ENCODE results near the gene MAGEB1. TPM values are rescaled to one million over a fixed set of nuclear protein-coding genes. Genes with fewer than 3 reads are reported as not detected.
A peak's percentile ranks its signal among the peaks of the same experiment; 100 is the strongest.

MAGEB1 gene
- total and polyA plus RNA-seq, 2 of the 13 experiments (the other 11 are each of a cell fraction or from before 2014, with no cell fraction given) = not detected

DNA sequence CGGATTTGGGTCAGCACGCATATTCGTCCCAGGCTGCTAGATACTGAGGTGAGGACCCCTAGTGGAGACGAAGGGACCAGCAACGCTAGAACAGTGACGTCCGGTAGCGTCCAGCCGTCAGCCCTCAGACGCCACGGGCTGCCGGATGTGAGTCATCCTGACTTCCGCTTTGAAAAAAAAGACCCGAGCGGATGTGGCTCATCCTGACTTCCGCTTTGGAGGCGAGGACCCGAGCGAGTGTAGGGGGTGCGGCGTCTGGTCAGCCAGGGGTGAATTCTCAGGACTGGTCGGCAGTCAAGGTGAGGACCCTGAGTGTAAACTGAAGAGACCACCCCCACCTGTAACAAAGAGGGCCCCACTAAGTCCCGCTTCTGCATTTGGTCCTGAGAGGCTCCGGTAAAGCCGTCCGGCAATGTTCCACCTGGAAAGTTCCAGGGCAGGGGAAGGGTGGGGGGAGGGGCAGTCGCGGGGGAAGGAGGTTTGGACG, 31.5 kb upstream of the MAGEB1 start, which contains the start of gene MAGEB2:
Gene MAGEB2, plus strand, starts transcription at position 207 of the 487 bp plus-strand sequence. CDS start 3,018 bp downstream, outside the sequence.
- intact Hi-C loops (cut with micrococcal nuclease; ENCODE audit: unreplicated experiment) (no loop called here), in situ Hi-C loops (cut with HindIII; ENCODE audit: extremely low pct_ligation_motif_present, low pct_unique_long_range_greater_than_20kb) (no loop called here)
- H3K4me3 ChIP-seq (replicated peaks in 1 of 3; ENCODE audit: insufficient read depth in 1 of 3, low read depth in 2 of 3, low read length in 3 of 3) = no peak within 1 kb of the TSS
- ChIA-PET CTCF (ENCODE audit: low intra/inter-chr PET ratio, low total read pairs) (no interaction called here), POLR2A (no interaction called here)
- H3K27ac ChIP-seq (ENCODE audit: extremely low read length, insufficient read depth, low read length) = no peak within 1 kb of the TSS
- H3K4me1 ChIP-seq (ENCODE audit: insufficient read depth, low read length) = no peaks in the 10 kb centered on the region
- H3K9me3 ChIP-seq (ENCODE audit: low read length) = no peaks in the 10 kb centered on the region
- FAIRE-seq (no peak), DNase-seq (ENCODE audit: low spot score) (no peak), ATAC-seq (peak; percentile 57; the same call in 2 of the 3 replicates)
- WGBS (ENCODE audit: low lambda C conversion rate) = 94% methylated on average over 6 of the region's 29 CpGs
- no peak within 1 kb of the TSS for H2AFZ ChIP-seq (ENCODE audit: low read length)
- no TSS peak for BruUV-seq (replicated peaks)
- no peak within 1 kb of the TSS for H3K4me2 ChIP-seq (ENCODE audit: low read depth, low read length)
- no peaks in the 10 kb centered on the region for H3K27me3 ChIP-seq (ENCODE audit: control insufficient read depth in 1 of 2, insufficient read depth in 2 of 2, low read length in 2 of 2)
- TF ChIP-seq, protein P1, sequence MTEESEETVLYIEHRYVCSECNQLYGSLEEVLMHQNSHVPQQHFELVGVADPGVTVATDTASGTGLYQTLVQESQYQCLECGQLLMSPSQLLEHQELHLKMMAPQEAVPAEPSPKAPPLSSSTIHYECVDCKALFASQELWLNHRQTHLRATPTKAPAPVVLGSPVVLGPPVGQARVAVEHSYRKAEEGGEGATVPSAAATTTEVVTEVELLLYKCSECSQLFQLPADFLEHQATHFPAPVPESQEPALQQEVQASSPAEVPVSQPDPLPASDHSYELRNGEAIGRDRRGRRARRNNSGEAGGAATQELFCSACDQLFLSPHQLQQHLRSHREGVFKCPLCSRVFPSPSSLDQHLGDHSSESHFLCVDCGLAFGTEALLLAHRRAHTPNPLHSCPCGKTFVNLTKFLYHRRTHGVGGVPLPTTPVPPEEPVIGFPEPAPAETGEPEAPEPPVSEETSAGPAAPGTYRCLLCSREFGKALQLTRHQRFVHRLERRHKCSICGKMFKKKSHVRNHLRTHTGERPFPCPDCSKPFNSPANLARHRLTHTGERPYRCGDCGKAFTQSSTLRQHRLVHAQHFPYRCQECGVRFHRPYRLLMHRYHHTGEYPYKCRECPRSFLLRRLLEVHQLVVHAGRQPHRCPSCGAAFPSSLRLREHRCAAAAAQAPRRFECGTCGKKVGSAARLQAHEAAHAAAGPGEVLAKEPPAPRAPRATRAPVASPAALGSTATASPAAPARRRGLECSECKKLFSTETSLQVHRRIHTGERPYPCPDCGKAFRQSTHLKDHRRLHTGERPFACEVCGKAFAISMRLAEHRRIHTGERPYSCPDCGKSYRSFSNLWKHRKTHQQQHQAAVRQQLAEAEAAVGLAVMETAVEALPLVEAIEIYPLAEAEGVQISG (CRISPR knock-in tag; IDR thresholded peaks at IDR 0.05) = no peak
- 0 out of 2 replicates have a peak, but pooled peaks have one; percentile 16 for TF ChIP-seq FOSL2 (CRISPR knock-in tag; IDR thresholded peaks at IDR 0.05)
- no peak for TF ChIP-seq GABPA (IDR thresholded peaks at IDR 0.05; ENCODE audit: low read depth, low read length)
- TF ChIP-seq GABPA (CRISPR knock-in tag; IDR thresholded peaks at IDR 0.05; ENCODE audit: low read depth) = 0 out of 2 replicates have a peak, but pooled peaks have one; percentile 14
- peak; percentile 49; the same call in 1 of the 2 replicates for TF ChIP-seq GABPB1 (CRISPR knock-in tag; IDR thresholded peaks at IDR 0.05)
- H3K9ac ChIP-seq (ENCODE audit: insufficient read depth, low read depth, low read length) = no peak within 1 kb of the TSS
- H4K20me1 ChIP-seq (ENCODE audit: insufficient read depth, low read length) = no peaks in the 10 kb centered on the region
- H3K36me3 ChIP-seq (replicated peaks in 1 of 2; ENCODE audit: control insufficient read depth in 1 of 2, insufficient read depth in 2 of 2, low read length in 2 of 2) = no peaks in the 10 kb centered on the region
- no peaks in the 10 kb centered on the region for H3K79me2 ChIP-seq (ENCODE audit: insufficient read depth, low read length)

DNA sequence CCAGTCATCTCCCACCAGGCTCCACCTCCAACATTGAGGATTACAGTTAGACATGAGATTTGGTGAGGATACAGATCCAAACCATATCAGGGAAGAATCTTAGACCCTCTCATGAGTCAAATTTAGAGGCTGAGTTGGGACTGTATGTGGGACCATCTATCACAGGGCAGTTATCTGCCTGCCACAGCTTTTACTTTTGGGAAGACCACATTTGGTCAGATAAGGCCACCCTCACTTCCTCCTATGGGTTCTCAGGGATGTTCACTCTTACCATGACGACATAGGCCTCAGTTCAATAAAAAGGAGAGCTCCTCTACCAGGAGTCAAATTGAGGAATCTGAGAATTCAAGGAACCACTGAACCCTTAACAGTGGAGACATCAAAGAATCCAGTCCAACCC, 29.5 kb upstream of the MAGEB1 start:
- in situ Hi-C loops (cut with HindIII; ENCODE audit: extremely low pct_ligation_motif_present, low pct_unique_long_range_greater_than_20kb) = no loop called here
- no peak for FAIRE-seq
- CTCF ChIA-PET (ENCODE audit: low intra/inter-chr PET ratio, low total read pairs) = no interaction called here
- TF ChIP-seq XRCC5 (optimal IDR thresholded peaks at IDR 0.05; ENCODE audit: low read length) (no peak), ZNF33A (CRISPR knock-in tag; IDR thresholded peaks at IDR 0.05; ENCODE audit: borderline replicate concordance) (no peak), PHF20 (CRISPR knock-in tag; IDR thresholded peaks at IDR 0.05) (no peak), ZBTB42 (CRISPR knock-in tag; IDR thresholded peaks at IDR 0.05) (no peak)
- TF ChIP-seq, protein P2, sequence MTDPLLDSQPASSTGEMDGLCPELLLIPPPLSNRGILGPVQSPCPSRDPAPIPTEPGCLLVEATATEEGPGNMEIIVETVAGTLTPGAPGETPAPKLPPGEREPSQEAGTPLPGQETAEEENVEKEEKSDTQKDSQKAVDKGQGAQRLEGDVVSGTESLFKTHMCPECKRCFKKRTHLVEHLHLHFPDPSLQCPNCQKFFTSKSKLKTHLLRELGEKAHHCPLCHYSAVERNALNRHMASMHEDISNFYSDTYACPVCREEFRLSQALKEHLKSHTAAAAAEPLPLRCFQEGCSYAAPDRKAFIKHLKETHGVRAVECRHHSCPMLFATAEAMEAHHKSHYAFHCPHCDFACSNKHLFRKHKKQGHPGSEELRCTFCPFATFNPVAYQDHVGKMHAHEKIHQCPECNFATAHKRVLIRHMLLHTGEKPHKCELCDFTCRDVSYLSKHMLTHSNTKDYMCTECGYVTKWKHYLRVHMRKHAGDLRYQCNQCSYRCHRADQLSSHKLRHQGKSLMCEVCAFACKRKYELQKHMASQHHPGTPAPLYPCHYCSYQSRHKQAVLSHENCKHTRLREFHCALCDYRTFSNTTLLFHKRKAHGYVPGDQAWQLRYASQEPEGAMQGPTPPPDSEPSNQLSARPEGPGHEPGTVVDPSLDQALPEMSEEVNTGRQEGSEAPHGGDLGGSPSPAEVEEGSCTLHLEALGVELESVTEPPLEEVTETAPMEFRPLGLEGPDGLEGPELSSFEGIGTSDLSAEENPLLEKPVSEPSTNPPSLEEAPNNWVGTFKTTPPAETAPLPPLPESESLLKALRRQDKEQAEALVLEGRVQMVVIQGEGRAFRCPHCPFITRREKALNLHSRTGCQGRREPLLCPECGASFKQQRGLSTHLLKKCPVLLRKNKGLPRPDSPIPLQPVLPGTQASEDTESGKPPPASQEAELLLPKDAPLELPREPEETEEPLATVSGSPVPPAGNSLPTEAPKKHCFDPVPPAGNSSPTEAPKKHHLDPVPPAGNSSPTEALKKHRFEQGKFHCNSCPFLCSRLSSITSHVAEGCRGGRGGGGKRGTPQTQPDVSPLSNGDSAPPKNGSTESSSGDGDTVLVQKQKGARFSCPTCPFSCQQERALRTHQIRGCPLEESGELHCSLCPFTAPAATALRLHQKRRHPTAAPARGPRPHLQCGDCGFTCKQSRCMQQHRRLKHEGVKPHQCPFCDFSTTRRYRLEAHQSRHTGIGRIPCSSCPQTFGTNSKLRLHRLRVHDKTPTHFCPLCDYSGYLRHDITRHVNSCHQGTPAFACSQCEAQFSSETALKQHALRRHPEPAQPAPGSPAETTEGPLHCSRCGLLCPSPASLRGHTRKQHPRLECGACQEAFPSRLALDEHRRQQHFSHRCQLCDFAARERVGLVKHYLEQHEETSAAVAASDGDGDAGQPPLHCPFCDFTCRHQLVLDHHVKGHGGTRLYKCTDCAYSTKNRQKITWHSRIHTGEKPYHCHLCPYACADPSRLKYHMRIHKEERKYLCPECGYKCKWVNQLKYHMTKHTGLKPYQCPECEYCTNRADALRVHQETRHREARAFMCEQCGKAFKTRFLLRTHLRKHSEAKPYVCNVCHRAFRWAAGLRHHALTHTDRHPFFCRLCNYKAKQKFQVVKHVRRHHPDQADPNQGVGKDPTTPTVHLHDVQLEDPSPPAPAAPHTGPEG (CRISPR knock-in tag; IDR thresholded peaks at IDR 0.05) = no peak

More for the DNA sequence above, 29.5 kb upstream of the MAGEB1 start:
- no peak overlapping the region for H3K9ac ChIP-seq (ENCODE audit: insufficient read depth, low read depth, low read length)
- 0 out of 5 replicates have a peak, but pooled peaks cover 0 to 1% of the 10 kb centered on the region in 2 experiments for H3K27me3 ChIP-seq (ENCODE audit: control insufficient read depth in 1 of 2, insufficient read depth in 2 of 2, low read length in 2 of 2)
- intact Hi-C loops (cut with micrococcal nuclease; ENCODE audit: unreplicated experiment) = no loop called here
- POLR2A ChIA-PET = no interaction called here
- no peak overlapping the region for H3K4me2 ChIP-seq (ENCODE audit: low read depth, low read length)
- no peak overlapping the region for H3K4me3 ChIP-seq (replicated peaks in 1 of 3; ENCODE audit: insufficient read depth in 1 of 3, low read depth in 2 of 3, low read length in 3 of 3)
- no peak for ATAC-seq
- H3K9me3 ChIP-seq (ENCODE audit: low read length) = no peaks in the 10 kb centered on the region
- H3K4me1 ChIP-seq (ENCODE audit: insufficient read depth, low read length) = no peaks in the 10 kb centered on the region
- H2AFZ ChIP-seq (ENCODE audit: low read length) = no peak overlapping the region
- H3K36me3 ChIP-seq (replicated peaks in 1 of 2; ENCODE audit: control insufficient read depth in 1 of 2, insufficient read depth in 2 of 2, low read length in 2 of 2) = no peaks in the 10 kb centered on the region
- no peaks in the 10 kb centered on the region for H3K79me2 ChIP-seq (ENCODE audit: insufficient read depth, low read length)
- no peak for DNase-seq (ENCODE audit: low spot score)
- H4K20me1 ChIP-seq (ENCODE audit: insufficient read depth, low read length) = no peaks in the 10 kb centered on the region
- H3K27ac ChIP-seq (ENCODE audit: extremely low read length, insufficient read depth, low read length) = no peak overlapping the region
- WGBS (ENCODE audit: low lambda C conversion rate) = 17% methylated on average over 1 of the region's 1 CpG
- no TSS peak for BruUV-seq (replicated peaks)
